Measurements from ENCODE around the gene GPR50.

Gene GPR50

DNA sequence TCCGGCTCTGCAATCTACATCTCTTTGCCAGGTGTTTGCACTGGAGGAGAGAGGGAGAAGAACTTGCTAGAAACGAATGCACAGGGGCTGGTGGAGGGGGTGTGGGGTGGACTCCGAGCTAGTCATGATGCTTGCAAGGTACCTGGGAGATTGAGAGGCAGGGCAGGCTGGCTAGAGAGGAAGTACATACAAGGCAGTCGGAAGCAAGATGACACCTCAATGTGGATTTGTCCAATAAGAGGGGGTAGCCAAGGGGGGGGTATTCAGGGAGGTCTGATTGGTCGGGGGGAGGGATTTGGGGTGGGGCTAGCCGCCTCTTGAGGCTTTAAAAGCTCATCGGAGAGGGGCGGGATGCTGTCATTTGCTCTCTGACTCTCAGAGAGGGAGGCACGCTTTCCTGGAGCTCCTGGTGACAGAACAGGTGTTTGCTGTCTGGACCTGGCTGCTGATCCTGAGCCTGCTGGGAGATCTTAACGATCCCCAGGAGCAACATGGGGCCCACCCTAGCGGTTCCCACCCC is at the start of gene GPR50:
GPR50 (plus strand) TSS at position 354 of the 520 bp plus-strand sequence; CDS start at position 492, 138 bp downstream.
- DNase-seq: no peak

DNA sequence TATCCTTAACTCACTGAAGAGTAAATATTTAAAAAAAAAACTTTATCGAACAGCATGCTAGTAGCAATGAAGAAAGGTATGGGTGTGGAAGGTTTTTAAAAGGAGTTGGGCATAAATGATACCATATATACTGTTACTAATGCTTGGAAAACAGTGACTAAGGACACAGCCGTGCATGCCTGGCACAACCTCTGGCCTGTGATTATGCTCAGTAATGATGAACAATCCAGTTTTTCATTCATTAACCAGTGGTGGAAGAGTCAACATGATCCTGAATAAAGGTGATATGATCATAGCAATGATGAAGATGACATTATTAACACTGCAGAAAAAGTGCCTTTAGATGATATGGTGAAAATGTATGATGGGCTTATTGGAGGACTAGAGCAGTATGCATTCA is 43.9 kb upstream of the GPR50 start:
- no peak for DNase-seq

DNA sequence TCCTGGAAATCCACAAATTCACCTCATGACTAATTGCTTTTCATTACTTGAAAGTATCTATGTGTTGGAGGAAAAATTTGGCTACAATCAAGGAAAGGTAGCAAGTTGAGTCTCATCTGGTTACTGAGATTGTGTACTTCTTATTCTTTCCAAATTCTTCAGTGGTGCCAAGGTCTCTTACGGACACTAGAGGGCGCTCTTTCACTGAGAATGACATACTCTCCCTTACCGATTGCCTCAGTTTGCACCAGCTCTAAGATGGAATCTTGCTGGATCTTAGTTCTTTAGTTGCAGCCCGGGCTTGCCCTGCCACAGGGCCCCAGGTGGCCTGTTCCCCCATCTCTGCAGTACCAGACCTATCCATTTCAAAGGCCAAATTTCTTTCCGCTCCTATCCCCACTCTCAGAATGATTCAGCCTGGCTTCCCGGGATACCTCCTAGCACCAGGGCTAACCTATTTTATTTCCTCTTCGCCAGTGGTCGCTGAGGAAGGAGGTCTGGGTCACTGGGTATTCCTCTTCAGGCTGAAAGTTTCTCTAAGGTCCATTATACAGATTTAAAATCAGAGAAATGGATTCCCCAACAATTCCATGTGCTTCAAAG is 24.6 kb upstream of the GPR50 start:
- DNase-seq: peak; percentile 55

DNA sequence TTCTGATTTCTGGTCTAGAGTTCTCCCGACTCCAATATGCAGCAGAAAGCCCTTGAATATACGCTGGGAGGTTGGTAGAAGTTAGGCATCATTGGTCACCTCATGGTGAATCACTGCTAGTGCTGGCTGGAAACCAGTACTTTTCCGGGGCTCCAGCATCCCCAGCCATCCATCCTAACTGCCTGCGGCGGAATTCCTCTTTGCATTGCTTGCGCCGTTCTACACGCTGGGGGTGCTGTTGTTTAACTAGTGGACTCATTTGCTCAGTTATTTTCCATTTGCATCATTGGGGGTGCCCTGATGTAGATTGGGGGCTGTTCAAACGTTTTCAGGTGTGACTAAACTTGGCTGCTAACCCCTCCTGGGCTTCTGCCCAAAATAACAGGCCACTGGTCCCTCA is 23.3 kb upstream of the GPR50 start:
- no peak for DNase-seq

DNA sequence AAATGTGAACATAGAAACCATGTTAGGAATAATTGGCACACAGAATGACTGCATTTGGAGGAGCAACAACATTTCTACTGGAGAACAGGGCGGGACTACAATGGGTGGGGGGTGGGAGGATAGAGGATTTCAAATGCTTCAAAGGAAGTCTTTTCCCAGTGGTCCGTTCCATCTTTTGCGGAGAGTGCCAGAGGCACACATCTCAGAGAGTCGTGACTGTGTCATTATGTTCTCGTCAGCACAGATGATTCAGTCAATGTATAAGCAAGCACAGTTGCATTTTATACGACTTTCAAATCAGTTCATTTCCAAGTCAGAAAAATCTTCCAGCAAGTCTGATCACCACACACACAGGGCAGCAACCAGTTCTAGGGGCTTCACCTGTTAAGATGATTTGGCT is 22.7 kb upstream of the GPR50 start:
- DNase-seq: no peak

DNA sequence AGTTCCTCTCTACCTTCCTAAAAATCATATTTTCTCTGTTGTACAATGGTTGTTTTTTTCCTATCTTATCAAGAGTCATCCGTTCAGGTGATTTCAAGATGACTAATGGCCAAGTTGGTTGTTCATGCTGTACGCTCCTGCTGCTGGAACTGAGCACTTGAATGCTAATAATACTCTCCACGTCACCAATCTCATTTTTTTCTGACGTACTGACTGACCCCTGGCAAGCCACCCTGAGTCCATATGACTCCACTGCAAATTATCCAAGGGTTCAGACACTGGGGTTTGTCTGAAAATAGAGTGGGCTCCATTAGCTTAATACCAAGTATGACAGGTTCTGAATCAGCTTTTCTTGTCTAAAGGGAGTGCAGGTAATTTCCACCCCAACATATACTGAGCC is 21.1 kb upstream of the GPR50 start:
- DNase-seq: no peak

DNA sequence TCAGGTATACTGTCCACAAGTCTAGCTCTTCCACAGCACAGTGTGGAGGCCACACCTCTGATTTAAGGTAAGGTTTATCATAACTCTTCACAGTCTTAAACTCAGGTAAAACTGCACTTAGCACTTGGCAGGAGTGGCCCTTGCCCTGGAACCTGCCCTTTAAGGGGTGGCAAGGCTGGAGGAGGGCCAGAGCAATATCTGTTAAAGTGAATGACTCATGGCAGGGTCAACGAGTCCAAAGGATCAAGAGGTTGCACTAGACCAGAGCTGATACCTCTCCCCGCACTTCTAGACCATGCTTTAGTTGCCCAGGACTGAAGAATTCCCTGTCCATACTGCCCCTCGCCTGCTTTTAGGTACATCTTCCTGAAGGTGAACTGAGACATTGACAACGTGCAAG is 14.7 kb upstream of the GPR50 start:
- no peak for DNase-seq

DNA sequence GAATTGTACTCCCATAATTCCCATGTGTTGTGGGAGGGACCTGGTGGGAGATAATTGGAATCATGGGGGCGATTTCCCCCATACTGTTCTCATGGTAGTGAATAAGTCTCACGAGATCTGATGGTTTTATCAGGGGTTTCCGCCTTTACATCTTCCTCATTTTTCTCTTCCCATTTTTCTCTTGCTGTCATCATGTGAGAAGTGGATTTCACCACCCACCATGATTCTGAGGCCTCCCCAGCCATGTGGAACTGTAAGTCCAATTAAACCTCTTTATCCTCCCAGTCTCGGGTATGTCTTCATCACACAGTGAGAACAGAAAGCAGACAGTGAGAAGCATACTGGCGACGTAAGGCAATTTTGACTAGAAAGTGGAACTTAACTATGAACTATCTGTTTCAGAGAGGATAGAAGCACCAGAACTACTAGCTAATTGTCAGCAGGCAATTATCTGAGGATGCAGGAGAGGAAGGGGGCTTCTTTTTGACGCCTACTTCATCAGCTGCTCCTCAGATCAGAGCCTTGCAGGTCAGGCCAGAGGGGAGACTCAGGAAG is 8.5 kb upstream of the GPR50 start:
- no peak for DNase-seq

DNA sequence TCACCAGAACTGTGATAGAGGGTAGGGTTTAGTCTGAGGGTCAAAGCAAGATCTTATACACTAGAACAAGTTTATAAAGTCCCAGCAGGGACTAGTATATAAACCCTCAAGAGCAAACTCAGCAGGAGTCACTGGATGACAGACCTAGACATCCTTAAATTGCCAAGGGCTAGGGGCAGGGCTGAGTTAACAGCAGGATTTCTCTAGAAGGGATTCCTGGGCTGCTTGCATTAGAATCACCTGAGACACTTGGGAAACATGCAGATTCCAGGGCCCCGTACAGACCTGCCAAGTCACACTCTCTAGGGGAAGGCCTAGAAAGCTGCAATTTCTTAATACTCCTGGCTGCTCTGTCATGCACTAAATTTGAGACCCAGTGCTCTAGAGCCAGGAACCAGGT is 6.6 kb upstream of the GPR50 start:
- no peak for DNase-seq

DNA sequence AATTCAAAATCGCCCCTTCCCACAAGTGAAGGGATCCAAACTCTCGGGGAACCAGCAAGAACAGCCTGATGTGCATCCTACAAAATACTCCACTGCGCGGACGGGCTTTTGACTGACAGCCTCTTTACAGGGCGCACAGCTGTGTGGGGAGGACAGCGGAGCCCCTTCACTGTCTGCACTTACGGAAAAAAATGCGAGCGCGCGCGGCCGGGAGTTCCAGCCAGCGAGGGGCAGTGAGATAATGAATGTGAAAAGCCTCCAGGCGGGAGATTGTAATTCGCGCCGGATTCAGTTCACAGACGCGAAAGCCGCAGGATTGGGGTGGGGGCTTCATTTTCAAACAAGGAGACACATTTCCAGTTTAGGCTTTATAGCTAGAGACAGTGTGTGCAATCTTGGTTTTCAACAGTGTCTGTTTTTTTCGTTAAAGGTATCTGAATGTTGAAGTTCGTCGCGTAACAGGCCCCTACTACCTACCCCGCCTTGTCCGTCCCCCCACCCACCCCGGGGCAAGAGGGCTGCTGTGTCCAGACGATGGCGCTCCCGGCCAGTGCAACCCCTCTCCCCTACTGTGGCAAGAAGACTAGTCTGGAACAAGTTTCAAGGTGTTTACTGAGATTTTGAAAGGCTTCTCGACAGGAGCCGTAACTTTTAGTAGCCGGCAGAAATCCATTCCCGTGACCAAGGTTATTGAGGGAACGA is 1.7 kb upstream of the GPR50 start:
- DNase-seq: no peak

DNA sequence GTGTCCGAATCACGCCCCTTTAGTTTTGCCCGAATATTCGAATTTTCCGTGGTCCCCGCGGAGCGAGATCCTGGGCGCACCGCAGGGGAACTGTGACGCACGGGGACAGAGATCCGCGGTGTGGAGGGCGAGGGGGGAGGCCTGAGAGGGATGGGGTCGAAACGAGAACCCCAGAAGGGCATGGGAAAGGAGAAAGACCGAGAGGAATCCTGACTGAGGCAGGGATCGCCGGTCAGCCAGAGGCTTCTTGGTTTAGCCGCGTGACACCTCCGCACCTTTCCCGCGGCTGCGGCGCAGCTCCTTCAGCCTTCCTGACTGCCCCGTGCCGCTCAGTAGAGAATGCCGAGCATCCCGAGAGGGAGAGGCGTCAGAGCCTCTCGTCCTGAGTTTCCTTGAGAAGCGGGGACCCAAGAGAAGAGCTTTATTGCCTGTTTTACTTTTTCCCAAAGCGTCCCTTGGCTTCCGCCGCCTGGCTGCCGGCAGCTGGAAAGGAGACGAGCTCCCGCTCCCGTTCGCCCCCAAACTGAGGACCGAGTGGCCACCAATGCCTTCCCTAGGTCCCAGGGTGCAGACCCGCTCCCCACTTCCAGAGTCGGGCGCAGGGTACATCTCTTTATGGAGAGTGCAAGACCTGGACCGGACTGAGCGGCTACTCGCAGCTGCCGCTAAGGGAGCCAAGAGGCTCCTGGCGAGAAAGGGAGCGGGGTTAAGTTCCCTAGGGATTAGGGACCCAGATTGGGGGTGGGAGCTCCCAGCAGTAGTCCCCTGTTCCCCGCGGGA is 911 bp upstream of the GPR50 start:
- DNase-seq: no peak

DNA sequence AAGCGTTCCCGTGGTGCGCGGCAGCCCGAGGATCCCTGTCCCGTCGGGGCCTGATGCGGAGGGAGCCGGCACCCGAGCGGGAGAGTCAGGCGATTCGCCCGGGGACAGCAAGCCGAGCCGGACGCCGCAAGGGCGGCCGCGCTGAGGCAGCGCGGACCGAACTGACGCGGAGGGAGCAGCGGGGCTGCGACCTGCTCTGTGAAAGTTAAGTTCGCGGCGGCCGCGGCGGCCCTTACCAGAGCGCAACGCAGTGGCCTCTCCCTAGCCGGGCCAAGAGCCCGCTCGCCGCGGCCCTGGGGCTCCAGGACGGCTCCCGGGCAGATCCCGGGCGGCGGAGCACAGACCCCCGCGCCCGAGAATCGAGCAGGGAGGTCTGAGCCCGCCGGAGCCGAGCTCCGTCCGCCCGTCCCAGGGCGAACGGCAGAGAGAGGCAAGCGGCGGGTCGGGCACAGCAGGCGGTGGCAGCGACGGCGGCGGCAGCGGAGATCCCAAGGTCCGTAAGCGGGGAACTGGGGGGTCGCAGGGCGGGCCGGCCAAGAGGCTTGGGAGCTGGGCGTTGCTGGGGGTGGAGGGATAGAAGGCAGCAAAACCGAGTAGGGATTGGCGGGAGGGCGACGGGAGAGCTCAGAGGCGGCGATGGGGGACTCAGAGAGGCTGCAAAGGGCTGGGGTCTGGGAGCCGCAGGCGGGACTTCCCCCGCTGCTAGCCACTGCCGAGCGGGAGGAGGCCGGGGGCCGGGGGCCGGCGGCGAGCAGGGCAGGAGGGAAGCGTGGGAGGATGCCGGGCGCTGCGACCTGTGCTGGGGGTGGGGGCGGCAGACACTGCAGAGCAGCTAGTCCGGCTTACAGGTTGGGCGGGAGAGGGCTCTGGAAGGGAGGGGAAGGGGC is 1.0 kb downstream of the GPR50 start:
- no peak for DNase-seq

DNA sequence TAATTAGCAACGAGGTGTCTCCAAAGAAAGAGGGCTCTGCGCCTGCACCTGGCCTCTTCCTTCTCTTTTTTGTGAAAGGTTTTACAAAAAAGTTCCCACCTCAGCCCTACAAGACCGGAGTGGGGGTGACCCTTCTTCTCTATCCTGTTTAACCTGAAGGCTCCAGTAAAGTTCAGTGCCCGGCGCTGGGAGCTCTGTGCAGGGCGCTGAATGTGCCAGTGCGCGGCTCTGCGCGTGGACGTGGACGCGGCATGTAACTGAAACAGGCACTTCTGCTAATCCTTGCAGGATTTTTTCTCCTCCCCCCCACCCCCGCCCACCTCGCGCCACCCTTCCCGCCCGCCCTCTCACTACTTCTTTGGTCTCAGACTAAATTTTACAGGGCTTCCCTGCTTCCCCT is 2.4 kb downstream of the GPR50 start:
- DNase-seq: no peak

DNA sequence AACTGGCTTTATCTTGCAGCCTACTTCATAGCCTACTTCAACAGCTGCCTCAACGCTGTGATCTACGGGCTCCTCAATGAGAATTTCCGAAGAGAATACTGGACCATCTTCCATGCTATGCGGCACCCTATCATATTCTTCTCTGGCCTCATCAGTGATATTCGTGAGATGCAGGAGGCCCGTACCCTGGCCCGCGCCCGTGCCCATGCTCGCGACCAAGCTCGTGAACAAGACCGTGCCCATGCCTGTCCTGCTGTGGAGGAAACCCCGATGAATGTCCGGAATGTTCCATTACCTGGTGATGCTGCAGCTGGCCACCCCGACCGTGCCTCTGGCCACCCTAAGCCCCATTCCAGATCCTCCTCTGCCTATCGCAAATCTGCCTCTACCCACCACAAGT is 4.0 kb downstream of the GPR50 start:
- DNase-seq: no peak

DNA sequence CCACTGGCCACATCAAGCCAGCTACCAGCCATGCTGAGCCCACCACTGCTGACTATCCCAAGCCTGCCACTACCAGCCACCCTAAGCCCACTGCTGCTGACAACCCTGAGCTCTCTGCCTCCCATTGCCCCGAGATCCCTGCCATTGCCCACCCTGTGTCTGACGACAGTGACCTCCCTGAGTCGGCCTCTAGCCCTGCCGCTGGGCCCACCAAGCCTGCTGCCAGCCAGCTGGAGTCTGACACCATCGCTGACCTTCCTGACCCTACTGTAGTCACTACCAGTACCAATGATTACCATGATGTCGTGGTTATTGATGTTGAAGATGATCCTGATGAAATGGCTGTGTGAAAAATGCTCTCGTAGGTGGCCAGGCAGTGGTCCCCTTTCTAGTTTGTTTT is 4.7 kb downstream of the GPR50 start:
- DNase-seq: no peak

DNA sequence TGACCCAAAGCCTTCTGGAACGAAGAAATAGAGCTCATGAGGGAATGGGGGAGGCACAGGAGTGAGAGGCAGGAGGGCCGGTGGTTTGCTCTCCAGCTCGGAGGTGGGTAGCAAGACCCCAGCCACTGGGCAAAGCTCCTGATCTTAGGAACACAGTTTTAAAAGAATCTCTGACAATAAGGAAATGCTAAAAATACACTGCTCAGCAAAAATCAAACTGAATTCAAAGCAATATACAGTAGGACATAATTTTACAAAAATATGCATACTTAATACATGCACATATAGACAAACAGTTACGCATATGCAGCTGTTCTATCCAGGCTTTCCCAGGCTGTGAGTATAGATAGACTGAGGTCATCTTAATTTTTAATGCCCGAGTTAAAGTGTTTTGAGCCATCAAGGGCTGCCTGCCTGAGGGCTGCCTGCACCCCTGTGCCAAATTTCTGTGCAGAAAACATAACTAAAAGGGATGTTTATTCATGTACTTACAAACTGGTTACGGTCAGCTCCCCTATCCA is 6.9 kb downstream of the GPR50 start:
- DNase-seq: no peak

DNA sequence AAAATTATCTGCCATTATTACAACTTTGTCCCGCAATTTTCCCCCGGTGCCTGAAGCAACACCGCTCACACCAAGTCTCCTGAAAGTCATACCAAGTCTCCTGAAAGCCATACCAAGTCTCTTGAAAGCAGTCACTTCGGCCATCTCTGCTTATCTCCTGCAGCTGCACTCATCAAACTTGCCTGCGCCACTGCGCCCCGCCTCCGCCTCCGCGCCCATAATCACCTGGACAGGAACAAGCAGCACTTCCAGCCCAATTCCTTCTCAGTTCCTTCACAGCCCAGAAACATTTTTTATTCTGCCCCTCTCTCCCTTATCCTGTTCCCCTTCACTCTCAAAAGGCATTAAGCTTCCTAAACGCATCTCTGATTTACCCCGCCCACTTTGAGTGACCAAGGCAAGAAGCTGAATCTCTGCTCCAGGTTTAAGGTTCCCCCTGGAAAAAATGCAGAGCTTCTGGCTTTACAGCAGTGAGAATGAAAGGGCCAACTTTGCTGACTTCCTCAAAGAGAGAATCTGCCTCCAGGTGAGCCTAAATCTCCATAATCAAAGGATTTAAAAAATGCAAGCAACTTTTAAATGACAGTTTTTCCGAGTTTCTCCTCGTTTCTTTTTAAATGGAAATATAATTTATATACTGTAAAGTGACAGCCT is 7.7 kb downstream of the GPR50 start:
- DNase-seq: no peak

DNA sequence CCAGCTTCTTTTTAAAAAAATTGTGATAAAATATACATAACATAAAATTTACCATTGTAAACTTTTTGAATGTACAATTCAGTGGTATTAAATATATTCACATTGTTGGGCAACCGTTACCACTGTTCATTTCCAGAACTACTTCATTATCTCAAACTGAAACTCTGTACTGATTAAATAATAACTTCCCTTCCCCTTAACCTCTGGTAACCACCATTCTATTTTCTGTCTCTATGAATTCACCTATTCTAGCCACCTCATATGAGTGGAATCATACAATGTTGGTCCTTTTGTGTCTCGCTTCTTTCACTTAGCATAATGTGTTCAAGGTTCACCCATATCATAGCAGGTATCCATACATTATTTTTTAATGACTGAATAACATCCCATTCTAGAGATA is 8.3 kb downstream of the GPR50 start:
- DNase-seq: no peak

DNA sequence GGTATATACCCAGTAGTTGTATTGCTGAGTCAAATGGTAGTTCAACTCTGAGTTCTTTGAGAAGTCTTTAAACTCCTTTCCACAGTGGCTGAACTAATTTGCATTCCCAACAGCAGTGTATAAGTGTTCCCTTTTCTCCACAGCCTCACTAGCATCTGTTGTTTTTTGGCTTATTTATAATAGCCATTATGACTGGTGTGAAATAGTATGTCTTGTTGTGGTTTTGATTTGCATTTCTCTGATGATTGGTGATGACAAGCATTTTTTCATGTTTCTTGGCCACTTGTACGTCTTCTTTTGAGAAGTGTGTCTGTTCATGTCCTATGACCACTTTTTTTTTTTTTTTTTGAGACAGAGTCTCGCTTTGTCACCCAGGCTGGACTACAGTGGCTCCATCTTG is 30.5 kb downstream of the GPR50 start:
- DNase-seq: no peak

DNA sequence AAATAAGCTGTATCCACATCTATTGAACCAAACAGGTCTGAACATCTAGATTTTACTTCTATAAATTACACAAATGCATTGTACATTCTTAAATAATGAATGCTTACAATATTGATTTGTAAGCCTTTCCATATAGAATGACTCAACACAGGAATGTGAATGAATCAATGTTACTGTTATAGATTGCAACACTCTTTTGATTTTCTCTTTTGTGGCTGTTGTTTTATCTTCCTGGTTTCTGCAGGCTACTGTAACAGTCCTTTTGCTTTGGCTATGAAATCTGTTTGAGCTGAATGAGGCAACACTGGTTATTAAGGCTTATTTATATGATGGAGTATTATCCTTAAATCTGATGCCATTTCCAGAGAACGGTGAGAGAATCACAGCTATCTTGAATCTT is 49.5 kb downstream of the GPR50 start:
- DNase-seq: no peak

DNA sequence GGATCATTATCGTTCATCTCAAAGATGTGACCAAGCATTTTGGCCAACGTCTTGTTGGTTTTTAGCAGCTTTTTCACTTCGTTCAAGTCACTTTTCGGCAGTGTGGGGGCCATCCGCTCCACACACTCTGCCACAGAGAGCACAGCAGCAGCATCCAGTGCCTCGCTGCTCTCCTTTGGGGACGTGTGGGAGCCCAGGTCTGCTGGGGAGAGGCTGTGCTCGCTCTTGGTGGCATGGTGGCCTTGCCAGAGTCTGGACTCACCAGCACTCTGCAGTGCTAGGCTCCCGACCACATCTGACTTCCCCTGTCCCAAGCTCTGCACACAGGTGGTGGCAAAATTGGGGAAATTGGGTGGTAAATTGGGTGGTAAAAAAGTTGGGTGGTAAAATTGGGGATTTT is 50.6 kb downstream of the GPR50 start:
- DNase-seq: no peak

DNA sequence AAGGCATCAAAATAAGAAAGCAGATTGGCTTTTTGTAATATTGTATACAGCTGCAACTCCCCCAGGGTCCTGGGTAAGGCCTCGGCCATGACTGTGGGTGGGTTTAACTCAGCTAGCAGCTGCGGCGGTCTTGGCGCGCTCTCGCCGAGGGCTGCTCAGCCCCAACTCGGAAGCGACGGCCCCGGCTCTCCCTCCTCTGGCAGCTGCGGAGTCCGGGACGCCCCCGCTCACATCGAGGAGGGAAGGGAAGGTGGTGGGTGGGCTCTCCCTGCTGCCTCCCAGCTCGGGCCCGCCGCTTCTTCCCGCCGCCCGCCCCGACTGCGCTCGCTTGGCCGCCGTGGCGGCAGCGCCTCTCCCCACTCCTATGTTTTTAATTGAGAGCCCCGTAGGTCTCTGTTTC is 51.2 kb downstream of the GPR50 start:
- no peak for DNase-seq

Data from RPMI8226 (cell line).